NOMO-1 treated with dmso at 0.1 percent for 144 hours (cell line): Measurements from ENCODE around the gene JMJD1C.
"Not testable (repeated sequence)": the region's sequence is repeated elsewhere in the genome, so short reads cannot be mapped to it uniquely, and the experiment has no call there.

Experiments used
- DNase-seq: peaks from one replicate; lab custom pipeline; 2025; ENCODE audit not compliant: unreplicated experiment; lab: John Stamatoyannopoulos, UW

The JMJD1C gene

GRCh38 chr10:63304146-63304545 lies 161.6 kb downstream of the JMJD1C start:
- no peak for DNase-seq

- DNase-seq: no peak
Observed at GRCh38 chr10:63300801-63301200, 165.0 kb downstream of the JMJD1C start.

DNA sequence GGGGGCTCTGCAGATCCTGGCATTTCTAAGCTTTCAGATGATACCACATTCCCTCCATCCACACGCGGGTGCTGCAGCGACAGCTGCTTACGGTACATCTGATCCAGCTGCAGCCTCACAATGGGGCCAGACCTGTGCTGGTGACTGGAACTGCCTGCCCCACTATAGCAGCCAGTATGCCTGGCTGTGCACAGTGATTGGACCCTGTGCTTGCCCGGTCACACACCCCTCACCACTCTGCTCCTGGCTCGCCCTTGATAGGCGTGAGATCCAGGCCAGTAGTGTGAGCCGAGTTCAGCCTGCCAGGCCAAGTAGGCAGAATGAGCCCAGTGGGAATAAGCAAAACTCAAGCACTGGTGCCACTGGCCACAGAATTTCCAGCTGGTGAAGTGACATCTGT lies 167.8 kb downstream of the JMJD1C start:
- DNase-seq: no peak

DNA sequence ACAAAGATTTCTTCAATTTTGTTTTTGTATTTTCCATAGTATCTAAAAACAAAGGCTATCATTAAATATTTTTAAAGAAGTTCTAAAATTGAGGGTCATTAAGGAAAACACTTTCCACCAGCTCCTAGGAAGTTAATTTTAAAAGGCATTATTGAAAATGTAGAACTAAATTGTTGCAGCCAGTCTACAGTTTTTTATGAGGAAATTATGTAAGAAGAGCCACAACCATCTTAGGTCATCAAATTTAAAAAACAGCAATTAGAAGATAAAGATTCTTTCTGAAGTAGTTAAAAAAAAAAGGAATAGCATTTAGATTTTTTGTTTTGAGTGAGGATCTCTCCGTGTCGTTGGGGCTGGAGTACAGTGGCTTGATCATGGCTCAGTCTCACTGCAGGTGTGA lies 171.0 kb downstream of the JMJD1C start:
- no peak for DNase-seq

DNA sequence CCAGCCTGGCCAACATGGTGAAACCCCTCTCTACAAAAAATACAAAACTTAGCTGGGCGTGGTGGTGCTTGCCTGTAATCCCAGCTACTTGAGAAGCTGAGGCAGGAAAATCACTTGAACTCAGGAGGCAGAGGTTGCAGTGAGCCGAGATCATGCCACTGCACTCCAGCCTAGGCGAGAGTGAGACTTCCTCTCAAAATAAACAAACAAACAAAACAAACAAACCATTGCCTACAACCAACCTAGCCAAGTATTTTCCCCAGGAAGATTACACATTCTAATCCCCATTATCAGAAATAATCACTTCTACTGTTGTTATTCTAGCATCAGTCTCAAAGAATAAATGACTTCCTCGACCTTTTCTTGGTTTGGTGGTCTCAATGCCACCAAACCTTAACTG lies 172.9 kb downstream of the JMJD1C start:
- not testable (repeated sequence) for DNase-seq

DNA sequence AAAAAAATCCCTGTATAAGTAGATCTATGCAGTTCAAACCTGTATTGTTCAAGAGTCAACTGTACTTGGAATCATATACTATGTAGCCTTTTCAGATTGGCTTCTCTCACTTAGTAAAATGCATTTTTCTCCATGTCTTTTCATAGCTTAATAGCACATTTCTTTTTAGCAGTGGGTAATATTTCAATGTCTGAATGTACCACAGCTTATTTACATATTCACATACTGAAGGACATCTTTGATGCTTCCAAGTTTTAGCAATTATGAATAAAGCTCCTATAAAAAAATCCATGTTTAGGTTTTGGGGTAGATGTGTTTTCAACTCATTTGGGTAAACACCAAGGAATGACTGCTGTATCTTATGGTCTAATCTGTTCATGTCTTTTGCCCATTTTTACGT lies 177.6 kb downstream of the JMJD1C start:
- no peak for DNase-seq

DNA sequence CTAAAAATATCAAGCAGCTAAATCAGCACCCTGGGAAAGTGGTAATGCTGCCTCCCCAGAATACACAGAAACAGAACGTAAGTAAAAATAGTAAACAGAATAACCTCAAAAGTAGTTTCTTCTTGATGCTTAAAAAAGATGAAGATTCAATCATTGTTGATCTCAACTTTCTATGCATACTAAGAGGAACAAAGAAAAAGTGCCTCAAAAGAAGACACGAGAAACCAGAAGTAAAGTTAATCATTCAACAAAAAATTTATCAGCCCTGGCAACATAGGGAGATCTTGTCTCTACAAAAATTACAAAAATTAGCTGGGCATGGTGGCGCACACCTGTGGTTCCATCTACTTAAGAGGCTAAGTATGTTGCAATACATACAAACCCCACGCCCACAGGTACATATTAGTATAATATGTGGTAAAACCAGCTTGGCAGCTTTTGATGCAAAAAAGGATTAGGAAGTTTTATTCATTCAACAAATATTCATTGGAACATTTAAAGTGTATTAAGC lies 179.0 kb downstream of the JMJD1C start:
- no peak for DNase-seq

- DNase-seq: no peak
Observed at GRCh38 chr10:63286340-63286739, 179.4 kb downstream of the JMJD1C start.

DNA sequence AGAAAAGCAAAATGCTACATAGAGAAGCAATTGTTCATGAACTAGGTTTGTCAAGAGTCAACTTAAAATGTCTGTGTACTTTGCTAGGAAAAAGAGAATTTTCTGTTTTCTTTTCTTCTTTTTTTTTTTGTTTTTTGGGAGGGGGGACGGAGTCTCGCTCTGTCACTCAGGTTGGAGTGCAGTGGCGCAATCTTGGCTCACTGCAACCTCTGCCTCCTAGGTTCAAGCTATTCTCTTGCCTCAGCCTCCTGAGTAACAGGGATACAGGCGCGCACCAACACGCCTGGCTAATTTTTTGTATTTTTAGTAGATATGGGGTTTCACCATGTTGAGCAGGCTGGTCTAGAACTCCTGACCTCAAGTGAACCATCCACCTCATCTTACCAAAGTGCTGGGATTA lies 181.9 kb downstream of the JMJD1C start:
- not testable (repeated sequence) for DNase-seq

GRCh38 chr10:63283093-63283492 lies 182.7 kb downstream of the JMJD1C start:
- no peak for DNase-seq

DNA sequence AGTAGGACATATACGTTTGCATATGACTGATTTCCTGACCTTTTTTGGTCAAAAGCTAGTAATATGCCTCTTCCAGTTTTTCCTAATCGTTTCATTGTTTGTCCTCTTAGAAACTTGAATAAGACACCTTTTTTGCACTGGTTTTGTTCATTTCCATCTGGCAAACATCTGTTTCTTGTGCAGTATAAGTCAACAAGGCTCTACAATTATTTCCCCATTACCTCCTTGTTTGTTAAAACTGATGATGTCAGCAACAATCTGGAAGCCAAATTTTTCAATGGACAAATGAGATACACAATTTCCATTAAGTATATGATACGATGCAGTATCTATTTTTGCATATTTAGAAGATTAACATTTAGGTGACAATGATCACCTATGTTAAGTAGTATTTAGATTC lies 183.8 kb downstream of the JMJD1C start:
- no peak for DNase-seq

GRCh38 chr10:63280386-63280785 lies 185.4 kb downstream of the JMJD1C start:
- DNase-seq: no peak

DNA sequence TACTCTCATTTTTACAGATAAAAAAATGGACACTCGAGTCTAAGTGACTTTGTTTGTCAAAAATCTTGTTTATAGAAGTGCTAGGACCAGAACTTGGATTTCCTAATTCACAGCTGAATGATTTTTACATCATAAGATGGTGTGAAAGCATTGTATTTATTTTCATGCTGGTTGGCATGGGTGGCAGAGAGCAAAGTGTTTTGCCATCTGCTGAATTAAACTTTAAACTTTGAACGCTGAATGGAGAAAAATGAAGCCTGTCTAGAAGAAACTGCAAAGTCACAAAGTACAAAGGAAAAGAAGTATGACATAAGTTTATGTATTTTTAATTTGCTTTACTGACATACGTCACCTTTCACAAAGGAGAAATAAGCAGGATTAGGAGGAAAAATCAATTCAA lies 190.7 kb downstream of the JMJD1C start:
- no peak for DNase-seq

- DNase-seq: no peak
Observed at GRCh38 chr10:63273577-63273976, 192.2 kb downstream of the JMJD1C start.

- DNase-seq: peak; percentile 95
Observed at GRCh38 chr10:63268798-63269503, 196.8 kb downstream of the JMJD1C start.

DNA sequence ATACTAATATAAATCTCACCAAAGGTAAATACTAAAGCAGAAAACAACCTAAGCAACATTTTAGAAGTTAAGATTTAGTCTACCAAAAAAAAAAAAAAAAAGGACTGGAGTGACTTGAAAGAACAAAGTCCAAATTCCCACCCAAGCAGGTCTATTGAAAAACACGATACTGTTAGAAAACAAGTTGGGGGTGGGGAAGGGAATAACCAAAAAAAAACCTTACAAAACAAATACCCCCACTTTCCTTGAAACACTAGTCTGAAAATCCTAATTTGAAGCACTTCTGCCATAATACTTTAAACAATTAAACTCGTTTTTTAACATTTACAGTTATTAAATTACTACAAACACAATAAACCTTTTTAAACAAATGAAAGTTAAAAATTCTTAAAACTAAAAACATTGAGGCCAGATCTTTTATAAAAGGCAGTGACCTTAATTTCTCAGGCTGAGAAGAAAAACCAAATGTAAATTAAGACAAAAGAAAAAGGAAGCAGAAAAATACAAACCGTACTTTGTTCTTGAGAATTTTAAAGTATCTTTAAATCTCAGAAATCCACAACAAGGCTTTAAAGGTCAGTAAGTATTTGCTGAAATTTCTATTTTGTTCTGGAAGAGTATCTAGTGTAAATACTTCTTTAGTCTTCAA lies 197.5 kb downstream of the JMJD1C start:
- no peak for DNase-seq

DNA sequence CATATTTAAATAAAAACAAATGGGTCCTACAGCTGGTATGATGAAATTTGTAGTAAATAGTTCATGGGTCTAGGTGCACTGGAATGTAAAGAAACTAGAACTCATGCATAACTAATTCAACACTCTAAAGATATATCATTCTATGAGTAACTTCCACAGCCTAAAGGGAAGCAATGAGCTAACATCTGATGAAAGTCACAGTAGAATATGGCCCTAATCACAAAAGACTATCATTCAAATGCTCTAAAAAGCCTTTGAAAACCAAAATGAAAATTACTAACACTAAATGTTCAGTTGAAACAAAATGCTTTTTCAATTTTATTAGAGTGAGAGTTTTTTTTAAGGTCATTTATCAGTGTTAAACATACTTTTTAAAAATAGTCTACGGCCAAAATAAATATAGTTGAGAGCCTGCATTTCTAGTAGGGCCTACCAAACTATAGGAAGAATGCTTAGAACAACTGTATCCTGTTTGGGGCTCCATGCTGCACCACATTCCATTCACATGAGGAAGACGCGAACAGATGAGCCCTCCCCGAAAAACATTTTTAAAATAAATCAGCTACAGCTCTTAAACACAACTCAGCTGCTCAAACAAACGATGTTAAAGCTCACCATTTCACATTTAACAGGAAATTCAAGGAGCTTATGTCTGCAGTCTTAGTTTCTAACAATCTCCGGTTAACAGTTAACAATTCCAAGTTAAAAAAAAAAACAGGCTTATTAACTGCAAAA lies 198.2 kb downstream of the JMJD1C start:
- no peak for DNase-seq

DNA sequence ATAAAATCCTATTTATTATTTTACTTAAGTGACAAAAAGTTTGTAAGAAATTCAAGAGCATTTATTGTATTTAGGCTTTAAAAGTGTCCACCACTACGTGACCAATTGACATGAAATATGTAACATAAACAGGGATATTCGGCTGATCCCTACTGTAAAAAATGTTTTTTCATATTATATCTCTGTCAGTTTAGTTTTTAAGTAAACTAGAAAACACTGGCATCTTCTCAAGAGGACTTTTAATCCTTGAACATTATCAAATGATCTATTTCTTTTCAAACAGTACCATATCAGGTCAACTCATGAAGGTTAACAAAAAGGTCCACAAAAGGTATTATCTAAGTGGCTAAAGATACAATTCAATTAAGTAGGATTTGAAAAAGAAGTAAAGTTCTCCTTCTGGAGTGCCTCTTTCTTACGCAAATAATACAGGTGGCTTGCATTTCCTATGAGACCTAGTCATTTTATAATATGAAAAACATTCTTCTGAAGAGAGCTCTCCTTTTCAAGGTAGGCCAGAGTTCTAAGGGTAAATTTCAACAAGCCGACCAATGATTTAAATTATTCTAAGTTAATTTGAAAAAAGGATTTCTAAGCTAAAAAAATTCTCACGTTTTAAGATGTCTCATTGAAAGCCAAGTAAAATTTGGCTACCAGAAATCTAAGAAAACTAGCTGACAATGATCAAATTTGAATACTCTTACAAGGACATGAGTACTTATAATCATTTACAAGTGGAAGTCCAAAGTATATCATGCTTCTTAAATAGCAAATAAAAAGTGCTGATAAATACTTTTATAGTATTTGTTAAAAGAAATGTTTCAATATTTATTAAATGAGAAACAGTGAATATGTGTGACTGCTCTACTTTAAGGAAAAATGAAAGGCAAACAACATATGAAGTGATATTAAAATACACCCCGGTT lies 199.1 kb downstream of the JMJD1C start:
- DNase-seq: no peak

DNA sequence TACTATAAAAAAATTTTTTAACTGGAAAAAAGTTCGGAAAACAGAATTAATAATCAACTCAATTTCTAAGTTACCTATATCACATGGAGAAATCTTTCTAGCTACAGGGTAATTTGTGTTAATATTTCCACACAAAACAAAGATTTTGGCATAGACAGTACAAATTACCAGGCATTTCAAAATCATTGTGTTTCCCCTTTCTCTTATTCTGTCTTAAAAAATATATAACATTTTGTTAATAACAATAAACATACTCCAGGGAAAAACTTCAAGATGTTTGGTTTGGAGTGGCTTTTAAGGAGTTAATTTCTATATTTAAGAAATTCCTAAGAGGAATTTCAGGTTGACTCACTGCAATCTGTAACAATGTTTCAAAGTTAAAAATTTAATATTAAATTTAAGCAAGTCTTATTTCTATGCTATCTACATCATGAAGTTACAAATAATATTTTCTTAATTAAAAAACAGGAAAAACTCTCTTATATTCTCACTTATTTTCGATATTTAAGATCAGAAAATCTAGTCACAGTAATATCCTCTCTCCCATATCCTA lies 200.0 kb downstream of the JMJD1C start:
- no peak for DNase-seq

DNA sequence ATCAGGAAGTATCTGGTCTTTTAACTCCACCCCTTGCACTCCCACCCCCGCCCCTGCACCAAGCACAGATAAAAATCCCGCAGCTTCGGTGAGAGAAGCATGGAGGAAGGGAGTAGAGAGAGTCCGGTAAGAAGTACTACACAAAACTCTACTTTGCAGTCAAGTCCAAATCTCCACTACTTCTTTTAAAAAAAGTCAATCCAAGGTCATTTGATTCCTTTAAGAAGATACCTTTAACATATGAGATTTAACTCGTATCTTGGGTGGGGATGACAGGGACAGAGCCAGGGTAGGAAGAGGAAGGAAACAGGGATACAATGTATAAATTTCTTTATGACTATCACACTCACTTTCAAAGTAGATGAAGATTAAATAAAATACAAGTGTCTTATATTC lies 200.6 kb downstream of the JMJD1C start:
- DNase-seq: peak; percentile 42
